K562 (cell line): Measurements from ENCODE around the gene ACYP2.

Source experiments
- ARID3A ChIP-seq: IDR thresholded peaks from 2 replicates; pipeline ENCODE4 v1.6.1; 2012; ENCODE audit warnings: low read depth, low read length, improper control_type of control experiment, borderline replicate concordance
- ARNT ChIP-seq, 2 experiments: fragments of 450-650 bp; IDR thresholded peaks; 2 replicates each; pipeline ENCODE4 v1.6.1; 2016; ENCODE audit warnings: mild to moderate bottlenecking in 1 of 2
- CHD4 ChIP-seq: fragments of 200-600 bp; sonication (generic); IDR thresholded peaks from 3 replicates; pipeline ENCODE4 v1.6.1; 2012; ENCODE audit warnings: low read depth, mild to moderate bottlenecking, mixed read lengths, low read length, inconsistent platforms; ENCODE audit not compliant: insufficient read depth, insufficient replicate concordance, poor library complexity, severe bottlenecking
- CTCF ChIP-seq, 3 experiments: IDR thresholded peaks in 2 of 3; conservative IDR thresholded peaks in 1 of 3; 2 replicates each; pipeline ENCODE4 v1.5.1; 2011 to 2012; ENCODE audit warnings: low read length in 3 of 3, mild to moderate bottlenecking in 3 of 3, control low read depth in 2 of 3, improper control_type of control experiment in 1 of 3, inconsistent platforms in 1 of 3, low read depth in 1 of 3, mixed read lengths in 1 of 3, moderate library complexity in 1 of 3; ENCODE audit not compliant: insufficient read depth in 2 of 3
- GTF2A2 ChIP-seq: IDR thresholded peaks from 2 replicates; pipeline ENCODE4 v1.6.1; 2016; ENCODE audit warnings: mild to moderate bottlenecking, missing genetic modification characterization, missing compliant biosample characterization
- MTA3 ChIP-seq: fragments of 450-650 bp; formaldehyde crosslinking; IDR thresholded peaks from 2 replicates; pipeline ENCODE4 v1.6.1; 2017; ENCODE audit warnings: mild to moderate bottlenecking, borderline replicate concordance
- POLR2G ChIP-seq: fragments of 200-400 bp; formaldehyde crosslinking; IDR thresholded peaks from 2 replicates; pipeline ENCODE4 v1.6.1; 2017; ENCODE audit warnings: low read depth, mild to moderate bottlenecking, antibody characterized with exemption, low read length, moderate library complexity
- PTTG1 ChIP-seq: fragments of 450-650 bp; IDR thresholded peaks from 2 replicates; pipeline ENCODE4 v1.6.1; 2016; ENCODE audit warnings: low read depth, mild to moderate bottlenecking, missing genetic modification characterization, missing compliant biosample characterization
- PURB ChIP-seq: sonication (generic); formaldehyde crosslinking; IDR thresholded peaks from 2 replicates; pipeline ENCODE4 v1.9.0; 2021; ENCODE audit warnings: low read depth, mild to moderate bottlenecking, missing genetic modification reagents
- RCOR1 ChIP-seq, 2 experiments: IDR thresholded peaks; 2 replicates each; pipeline ENCODE4 v1.6.1; 2012; ENCODE audit warnings: low read depth in 2 of 2, low read length in 2 of 2, borderline replicate concordance in 1 of 2, improper control_type of control experiment in 1 of 2
- SP1 ChIP-seq: sonication (generic); formaldehyde crosslinking; IDR thresholded peaks from 2 replicates; pipeline ENCODE4 v1.8.1; 2022; ENCODE audit warnings: mild to moderate bottlenecking, missing genetic modification reagents
- ZNF263 ChIP-seq: sonication (generic); formaldehyde crosslinking; IDR thresholded peaks from 2 replicates; pipeline ENCODE4 v1.8.0; 2022; ENCODE audit warnings: mild to moderate bottlenecking, missing genetic modification reagents, borderline replicate concordance
- ZNF274 ChIP-seq: IDR thresholded peaks from 2 replicates; pipeline ENCODE4 v1.6.1; 2011; ENCODE audit warnings: low read depth, mild to moderate bottlenecking, low read length, moderate library complexity, borderline replicate concordance
- ZNF384 ChIP-seq: IDR thresholded peaks from 2 replicates; pipeline ENCODE4 v1.6.1; 2012; ENCODE audit warnings: low read depth, low read length, improper control_type of control experiment

GRCh38 chr2:54336977-54337255 lies 221.5 kb downstream of the ACYP2 start:
- no peak for TF ChIP-seq CTCF (IDR thresholded peaks at IDR 0.05 in 2 of 3, conservative IDR thresholded peaks at IDR 0.05 in 1 of 3; ENCODE audit: insufficient read depth in 2 of 3, low read depth in 1 of 3, low read length in 3 of 3)
- no peak for TF ChIP-seq MTA3
- no peak for TF ChIP-seq PURB (CRISPR knock-in tag)
- TF ChIP-seq PTTG1 (tag), result no peak
- no peak for TF ChIP-seq ARID3A
- TF ChIP-seq SP1 (CRISPR knock-in tag), result no peak
- no peak for TF ChIP-seq RCOR1 (IDR thresholded peaks at IDR 0.05; ENCODE audit: borderline replicate concordance in 1 of 2, low read depth in 2 of 2, low read length in 2 of 2)
- TF ChIP-seq POLR2G, result no peak
- no peak for TF ChIP-seq GTF2A2 (tag)
- no peak for TF ChIP-seq ZNF384
- TF ChIP-seq ZNF263, result no peak
- TF ChIP-seq CHD4, result no peak
- TF ChIP-seq ARNT (IDR thresholded peaks at IDR 0.05), result no peak
- no peak for TF ChIP-seq ZNF274
